ENCODE measurements around the gene RASD2. TPM values are rescaled to one million over a fixed set of nuclear protein-coding genes. Genes with fewer than 3 reads are reported as not detected.

Gene RASD2
- total RNA-seq, 1 experiment from 2014 or later: 2.4 TPM

- H3K9me2 ChIP-seq (ENCODE audit: insufficient read depth): no peaks in the 10 kb centered on the region
- no peaks in the 10 kb centered on the region for H3K79me2 ChIP-seq (ENCODE audit: insufficient read depth, low read length)
- ATAC-seq (no peak), DNase-seq (ENCODE audit: low read depth, low spot score) (no peak)
- ChIA-PET RAD21 (ENCODE audit: low non-redundant PET in 1 of 2, low total read pairs in 2 of 2, uncharacterized antibody in 2 of 2, unreplicated experiment in 2 of 2) (no interaction called here), POLR2A (no interaction called here), CTCF (no interaction called here)
- no peak overlapping the region for H3K4me3 ChIP-seq (replicated peaks in 1 of 2; ENCODE audit: low read depth in 1 of 2, low read length in 2 of 2)
- no peak overlapping the region for H2AFZ ChIP-seq (ENCODE audit: low read depth, low read length, poor library complexity, severe bottlenecking)
- TF ChIP-seq EZH2phosphoT487 (IDR thresholded peaks at IDR 0.05; ENCODE audit: borderline replicate concordance) (no peak), CEBPB (IDR thresholded peaks at IDR 0.05; ENCODE audit: low read depth) (no peak), ATF3 (IDR thresholded peaks at IDR 0.05) (no peak), POLR2A (IDR thresholded peaks at IDR 0.05; ENCODE audit: borderline replicate concordance, extremely low read depth, insufficient read depth, insufficient read length) (no peak), CBX3 (IDR thresholded peaks at IDR 0.05; ENCODE audit: low read depth) (no peak), POLR2AphosphoS5 (IDR thresholded peaks at IDR 0.05; ENCODE audit: low read depth, low read length) (no peak), ELF1 (IDR thresholded peaks at IDR 0.05; ENCODE audit: borderline replicate concordance, low read depth) (no peak), ZBTB33 (IDR thresholded peaks at IDR 0.05; ENCODE audit: extremely low read depth, insufficient replicate concordance, low read length) (no peak), SRF (IDR thresholded peaks at IDR 0.05; ENCODE audit: low read depth) (no peak), EZH2 (IDR thresholded peaks at IDR 0.05) (no peak), SP1 (IDR thresholded peaks at IDR 0.05; ENCODE audit: low read depth) (no peak), FOSL1 (IDR thresholded peaks at IDR 0.05; ENCODE audit: low read depth) (no peak), REST (IDR thresholded peaks at IDR 0.05; ENCODE audit: low read depth) (no peak), MAX (IDR thresholded peaks at IDR 0.05) (no peak), RAD21 (IDR thresholded peaks at IDR 0.05; ENCODE audit: low read depth) (no peak), JUND (IDR thresholded peaks at IDR 0.05) (no peak), ZNF274 (IDR thresholded peaks at IDR 0.05; ENCODE audit: low read depth, low read length) (no peak), YY1 (IDR thresholded peaks at IDR 0.05; ENCODE audit: extremely low read depth, insufficient replicate concordance, low read depth, low read length) (no peak), CTCF (IDR thresholded peaks at IDR 0.05 in 2 of 3, conservative IDR thresholded peaks at IDR 0.05 in 1 of 3; ENCODE audit: borderline replicate concordance in 1 of 3, insufficient read depth in 1 of 3, low read depth in 2 of 3, low read length in 2 of 3) (no peak), TCF7L2 (IDR thresholded peaks at IDR 0.05; ENCODE audit: borderline replicate concordance, extremely low read depth, insufficient read depth, insufficient read length) (no peak)
- no peaks in the 10 kb centered on the region for H3K36me3 ChIP-seq (ENCODE audit: control insufficient read depth in 1 of 2, insufficient read depth in 2 of 2, low read length in 2 of 2)
- H3K27me3 ChIP-seq (ENCODE audit: insufficient read depth, low read length): no peaks in the 10 kb centered on the region
- no peak overlapping the region for H3K9ac ChIP-seq (ENCODE audit: low read length)
- peaks cover 11 to 27% of the 10 kb centered on the region in 2 experiments for H3K4me1 ChIP-seq (ENCODE audit: control insufficient read depth in 1 of 2, insufficient read depth in 2 of 2, low read length in 2 of 2)
- no peaks in the 10 kb centered on the region for H4K20me1 ChIP-seq (ENCODE audit: insufficient read depth)
- no peak overlapping the region for H3K27ac ChIP-seq (ENCODE audit: low read depth, low read length)
- H3K4me2 ChIP-seq (ENCODE audit: low read length): no peak overlapping the region
- BruUV-seq (replicated peaks): no TSS peak
- H3K9me3 ChIP-seq (ENCODE audit: control insufficient read depth in 1 of 2, insufficient read depth in 1 of 2, low read depth in 1 of 2, low read length in 2 of 2): peaks cover 0 to 6% of the 10 kb centered on the region in 2 experiments; a peak in 1 of 4 replicates
- intact Hi-C loops (cut with micrococcal nuclease): no loop called here
Observed at GRCh38 chr22:35555946-35556547, 15.4 kb downstream of the RASD2 start.

Data from HCT116 (cell line).